SK-N-SH (cell line): ENCODE data around the gene ATP6V0E2. TPM values are rescaled to one million over a fixed set of nuclear protein-coding genes. Genes with fewer than 3 reads are reported as not detected.

ENCODE experiments used
- CTCF ChIA-PET: fragments of 300-600, 350-600 bp; formaldehyde crosslinking; extraction: SDS; loops from one replicate; lab custom pipeline; 2021; lab: Yijun Ruan, JAX
- POLR2A ChIA-PET: fragments of 350-600 bp; sonication (Branson Sonifier 250); formaldehyde crosslinking; extraction: SDS; loops from one replicate; lab custom pipeline; 2020; ENCODE audit warnings: antibody characterized with exemption, inconsistent platforms; lab: Yijun Ruan, JAX
- DNase-seq: peaks from one replicate; pipeline ENCODE4 v3.0.0; 2012
- H2AFZ ChIP-seq: fragments of 200-600 bp; sonication (generic); 2 replicates; pipeline ENCODE4 v1.8.1; 2016; ENCODE audit warnings: antibody characterized with exemption, mild to moderate bottlenecking, low read depth
- H3F3A ChIP-seq: fragments of 200-600 bp; sonication (generic); replicated peaks from 2 replicates; pipeline ENCODE3; 2016; ENCODE audit warnings: antibody characterized with exemption, mild to moderate bottlenecking; ENCODE audit not compliant: insufficient read depth
- H3K27ac ChIP-seq, 2 experiments: fragments of 200-500 bp in 1 of 2; fragments of 200-600 bp in 1 of 2; sonication (Bioruptor generic) in 1 of 2; sonication (generic), shearing (Covaris generic) in 1 of 2; 2 replicates each; pipeline versions ENCODE4 v1.5.1 to v1.6.1; 2014 to 2016; ENCODE audit warnings: low read depth in 2 of 2, inconsistent platforms in 1 of 2, low read length in 1 of 2, mild to moderate bottlenecking in 1 of 2, mixed read lengths in 1 of 2
- H3K27me3 ChIP-seq: fragments of 200-600 bp; sonication (generic), shearing (Covaris generic); 2 replicates; pipeline ENCODE4 v1.6.1; 2016; ENCODE audit warnings: mixed run types; ENCODE audit not compliant: insufficient read depth
- H3K36me3 ChIP-seq, 2 experiments: fragments of 200-500 bp in 1 of 2; fragments of 200-600 bp in 1 of 2; sonication (Bioruptor generic) in 1 of 2; sonication (generic) in 1 of 2; replicated peaks in 1 of 2; 2 replicates each; pipeline versions ENCODE3 to v1.5.1; 2014 to 2016; ENCODE audit warnings: low read length in 1 of 2, mild to moderate bottlenecking in 1 of 2; ENCODE audit not compliant: insufficient read depth in 2 of 2, control insufficient read depth in 1 of 2
- H3K4me1 ChIP-seq, 2 experiments: fragments of 200-500 bp in 1 of 2; fragments of 200-600 bp in 1 of 2; sonication (Bioruptor generic) in 1 of 2; sonication (generic), shearing (Covaris generic) in 1 of 2; 2 replicates each; pipeline versions ENCODE4 v1.5.1 to v1.6.1; 2014 to 2016; ENCODE audit warnings: low read depth in 1 of 2, low read length in 1 of 2, mixed run types in 1 of 2; ENCODE audit not compliant: insufficient read depth in 2 of 2, control insufficient read depth in 1 of 2
- H3K4me2 ChIP-seq: fragments of 200-600 bp; sonication (generic), shearing (Covaris generic); 2 replicates; pipeline ENCODE4 v1.6.1; 2017; ENCODE audit warnings: mixed run types
- H3K4me3 ChIP-seq, 2 experiments: fragments of 200-500 bp in 1 of 2; fragments of 200-600 bp in 1 of 2; sonication (Bioruptor generic) in 1 of 2; sonication (generic), shearing (Covaris generic) in 1 of 2; 2 replicates each; pipeline versions ENCODE4 v1.5.1 to v1.8.1; 2014 to 2016; ENCODE audit warnings: low read depth in 2 of 2, inconsistent platforms in 1 of 2, low read length in 1 of 2, mild to moderate bottlenecking in 1 of 2, mixed read lengths in 1 of 2, moderate library complexity in 1 of 2
- H3K79me2 ChIP-seq: fragments of 200-600 bp; sonication (generic); 2 replicates; pipeline ENCODE4 v1.8.1; 2017; ENCODE audit warnings: mild to moderate bottlenecking; ENCODE audit not compliant: insufficient read depth
- H3K9ac ChIP-seq: fragments of 200-600 bp; sonication (generic); 2 replicates; pipeline ENCODE4 v1.6.1; 2017; ENCODE audit warnings: mixed run types
- H3K9me2 ChIP-seq: fragments of 200-600 bp; sonication (generic); 2 replicates; pipeline ENCODE4 v1.6.1; 2017; ENCODE audit warnings: mixed run types
- H3K9me3 ChIP-seq: fragments of 200-600 bp; sonication (generic); 2 replicates; pipeline ENCODE4 v1.6.1; 2017; ENCODE audit warnings: mixed run types, mild to moderate bottlenecking, moderate library complexity
- H4K20me1 ChIP-seq: fragments of 200-600 bp; sonication (generic); 2 replicates; pipeline ENCODE4 v1.6.1; 2017; ENCODE audit warnings: mild to moderate bottlenecking, mixed run types; ENCODE audit not compliant: insufficient read depth
- FOSL2 ChIP-seq: IDR thresholded peaks from 2 replicates; pipeline ENCODE4 v1.4.0; 2012; ENCODE audit warnings: low read depth, mild to moderate bottlenecking, moderate library complexity, borderline replicate concordance
- FOXJ3 ChIP-seq: sonication (generic); formaldehyde crosslinking; IDR thresholded peaks from 2 replicates; pipeline ENCODE4 v1.5.1; 2020; ENCODE audit warnings: mild to moderate bottlenecking, missing genetic modification reagents
- FOXM1 ChIP-seq: IDR thresholded peaks from 2 replicates; pipeline ENCODE4 v1.4.0; 2012; ENCODE audit warnings: low read depth, mild to moderate bottlenecking
- GATA2 ChIP-seq: sonication (generic); formaldehyde crosslinking; IDR thresholded peaks from 2 replicates; pipeline ENCODE4 v1.5.0; 2020; ENCODE audit warnings: mild to moderate bottlenecking, missing genetic modification reagents
- JUND ChIP-seq: IDR thresholded peaks from 2 replicates; pipeline ENCODE4 v1.4.0; 2012
- MAX ChIP-seq: IDR thresholded peaks from 2 replicates; pipeline ENCODE4 v1.4.0; 2012; ENCODE audit warnings: low read depth
- MEF2A ChIP-seq: IDR thresholded peaks from 2 replicates; pipeline ENCODE4 v1.4.0; 2012; ENCODE audit warnings: low read depth, borderline replicate concordance
- MXI1 ChIP-seq: IDR thresholded peaks from 2 replicates; pipeline ENCODE4 v1.6.1; 2012; ENCODE audit warnings: mild to moderate bottlenecking, low read depth, low read length, improper control_type of control experiment
- NFIC ChIP-seq: IDR thresholded peaks from 2 replicates; pipeline ENCODE4 v1.4.0; 2012; ENCODE audit warnings: borderline replicate concordance
- NRF1 ChIP-seq: IDR thresholded peaks from 2 replicates; pipeline ENCODE4 v1.6.1; 2012; ENCODE audit warnings: low read depth, mild to moderate bottlenecking, low read length
- RFX5 ChIP-seq: IDR thresholded peaks from 2 replicates; pipeline ENCODE4 v1.6.1; 2012; ENCODE audit warnings: mild to moderate bottlenecking, improper control_type of control experiment, low read length
- SIN3A ChIP-seq: IDR thresholded peaks from 2 replicates; pipeline ENCODE4 v1.6.1; 2012; ENCODE audit warnings: low read depth, mild to moderate bottlenecking, low read length, moderate library complexity, borderline replicate concordance
- TAF1 ChIP-seq: IDR thresholded peaks from 2 replicates; pipeline ENCODE4 v1.6.1; 2012; ENCODE audit warnings: low read depth, mild to moderate bottlenecking, low read length, moderate library complexity, borderline replicate concordance
- TEAD4 ChIP-seq: IDR thresholded peaks from 2 replicates; pipeline ENCODE4 v1.4.0; 2012; ENCODE audit warnings: mild to moderate bottlenecking, borderline replicate concordance; ENCODE audit not compliant: insufficient read depth
- USF1 ChIP-seq: IDR thresholded peaks from 2 replicates; pipeline ENCODE4 v1.4.0; 2012; ENCODE audit warnings: low read depth, borderline replicate concordance
- WGBS: methylation state at CpG from one replicate; pipeline ENCODE4 v1.1.6; 2017; ENCODE audit warnings: low lambda C conversion rate; 5-methylcytosine and 5-hydroxymethylcytosine counted together
- polyA plus RNA-seq, 3 experiments: library from polyadenylated mRNA; depleted of rRNA; stranded (reverse); fragments of >200 nt; gene quantifications; 2 replicates each; pipeline ENCODE4 v1.2.3, GENCODE V29; 2012

The ATP6V0E2 gene
- polyA plus RNA-seq, 1 of the 3 experiments (the other 2 are of a cell fraction), result 49.6 TPM

- no peak for DNase-seq
- Histone ChIP-seq H3K36me3 (peaks cover 0 to 16% of the 10 kb centered on the region in 2 experiments), H3K4me1 (peaks cover 0 to 18% of the 10 kb centered on the region in 2 experiments; a peak in 2 of 4 replicates), H3K4me3 (no peak overlapping the region), H4K20me1 (no peaks in the 10 kb centered on the region), H3K79me2 (no peaks in the 10 kb centered on the region), H3K27ac (no peak overlapping the region), H3F3A (peaks cover 12% of the 10 kb centered on the region), H3K27me3 (no peaks in the 10 kb centered on the region), H3K9me3 (no peaks in the 10 kb centered on the region), H3K9me2 (no peaks in the 10 kb centered on the region), H3K9ac (no peak overlapping the region), H3K4me2 (no peak overlapping the region), H2AFZ (no peak overlapping the region)
- POLR2A ChIA-PET, result interaction anchor here (0.8 kb wide), 1 partner anchor 10 kb away, joined by 3 read pairs; no protein-coding TSS in a partner anchor
- 78% methylated on average over 6 of the region's 6 CpGs for WGBS
- TF ChIP-seq SIN3A (no peak), FOXM1 (no peak), RFX5 (no peak), MEF2A (no peak), MAX (no peak), JUND (no peak), TAF1 (no peak), FOXJ3 (CRISPR knock-in tag) (no peak), FOSL2 (no peak), TEAD4 (no peak), NRF1 (no peak), MXI1 (no peak)
- CTCF ChIA-PET, result interaction anchor here (0.9 to 3.3 kb wide), 5 partner anchors 9 to 63 kb away, joined by 3 to 21 read pairs (median 4); no protein-coding TSS in a partner anchor
Observed at GRCh38 chr7:149869867-149870266, 3.9 kb upstream of the ATP6V0E2 start.

- H3K4me1 ChIP-seq, result peaks cover 0 to 21% of the 10 kb centered on the region in 2 experiments; a peak in 2 of 4 replicates
Observed at GRCh38 chr7:149870274-149870673, 3.5 kb upstream of the ATP6V0E2 start.

More at GRCh38 chr7:149870274-149870673, 3.5 kb upstream of the ATP6V0E2 start:
- Histone ChIP-seq H3F3A (peaks cover 12% of the 10 kb centered on the region), H3K27ac (no peak overlapping the region), H4K20me1 (no peaks in the 10 kb centered on the region), H3K79me2 (no peaks in the 10 kb centered on the region), H3K9ac (no peak overlapping the region), H3K36me3 (peaks cover 0 to 12% of the 10 kb centered on the region in 2 experiments), H3K9me2 (no peaks in the 10 kb centered on the region), H3K9me3 (no peaks in the 10 kb centered on the region), H3K4me3 (no peak overlapping the region), H3K4me2 (no peak overlapping the region), H3K27me3 (no peaks in the 10 kb centered on the region), H2AFZ (no peak overlapping the region)
- POLR2A ChIA-PET, result interaction anchor here (0.8 kb wide), 1 partner anchor 10 kb away, joined by 3 read pairs; no protein-coding TSS in a partner anchor
- TF ChIP-seq TAF1, result no peak
- no peak for TF ChIP-seq NFIC
- TF ChIP-seq GATA2 (CRISPR knock-in tag), result no peak
- no peak for TF ChIP-seq USF1
- CTCF ChIA-PET, result interaction anchor here (0.8 to 3.3 kb wide), 5 partner anchors 9 to 108 kb away, joined by 3 to 21 read pairs (median 4); no protein-coding TSS in a partner anchor
- 96% methylated on average over 3 of the region's 3 CpGs for WGBS
- DNase-seq, result no peak
